Measurements from ENCODE around the gene SLC38A6. TPM values are rescaled to one million over a fixed set of nuclear protein-coding genes. Genes with fewer than 3 reads are reported as not detected.
"Not testable (repeated sequence)": the region's sequence is repeated elsewhere in the genome, so short reads cannot be mapped to it uniquely, and the experiment has no call there.

SLC38A6 gene
- total and polyA plus RNA-seq, 3 experiments from 2014 or later, result 4.1 to 7.4 (median 5.8) TPM

DNA sequence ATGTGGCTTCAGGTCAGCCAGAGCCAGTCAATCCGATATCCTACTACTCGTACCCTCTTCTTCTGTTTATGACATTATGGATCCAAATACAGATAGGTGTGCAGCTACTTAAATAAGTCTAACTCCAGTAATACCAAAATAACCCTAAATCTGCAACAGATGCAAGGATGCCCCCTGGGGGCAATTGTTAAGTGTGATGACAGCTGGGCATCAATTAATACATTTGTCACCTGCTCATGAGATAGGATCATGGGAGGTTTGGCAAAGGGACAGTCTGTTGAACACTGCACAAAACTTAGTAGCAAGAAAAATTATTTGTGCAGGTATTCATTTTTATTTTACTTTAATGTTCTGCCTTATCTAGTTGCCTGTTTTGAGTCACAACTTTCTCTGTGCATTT, 83.2 kb downstream of the SLC38A6 start:
- Mint-ChIP-seq H3K27ac (no peak overlapping the region), H3K9me3 (peaks cover 0 to 7% (median 4%) of the 10 kb centered on the region in 5 donors), H3K4me3 (no peak overlapping the region), H3K36me3 (peaks cover 10 to 20% (median 17%) of the 10 kb centered on the region in 3 donors), H3K27me3 (peaks cover 0 to 2% of the 10 kb centered on the region in 2 donors), H3K4me1 (no peaks in the 10 kb centered on the region)
- CTCF ChIA-PET, result no interaction called here
- POLR2A ChIA-PET, result no interaction called here
- no peak for DNase-seq
- no peak overlapping the region for H3K27ac ChIP-seq (ENCODE audit: low read depth, low read length)
- no peak overlapping the region for H3K4me3 ChIP-seq (ENCODE audit: low read length)
- no peaks in the 10 kb centered on the region for H3K36me3 ChIP-seq (ENCODE audit: insufficient read depth, low read length)
- no peaks in the 10 kb centered on the region for H3K4me1 ChIP-seq (ENCODE audit: insufficient read depth, low read length)
- no peaks in the 10 kb centered on the region for H3K9me3 ChIP-seq (ENCODE audit: low read length)
- H3K27me3 ChIP-seq (ENCODE audit: insufficient read depth, low read length, poor library complexity, severe bottlenecking), result no peaks in the 10 kb centered on the region

- H3K9me3 ChIP-seq (ENCODE audit: low read length), result no peaks in the 10 kb centered on the region
- no peak for DNase-seq
- Mint-ChIP-seq H3K36me3 (peaks cover 10 to 23% (median 22%) of the 10 kb centered on the region in 3 donors), H3K9me3 (peaks cover 0 to 7% (median 4%) of the 10 kb centered on the region in 5 donors), H3K4me1 (no peaks in the 10 kb centered on the region), H3K4me3 (no peak overlapping the region), H3K27me3 (peaks cover 0 to 2% of the 10 kb centered on the region in 2 donors), H3K27ac (no peak overlapping the region)
- H3K4me1 ChIP-seq (ENCODE audit: insufficient read depth, low read length), result no peaks in the 10 kb centered on the region
- H3K36me3 ChIP-seq (ENCODE audit: insufficient read depth, low read length), result no peaks in the 10 kb centered on the region
- POLR2A ChIA-PET, result no interaction called here
- H3K27me3 ChIP-seq (ENCODE audit: insufficient read depth, low read length, poor library complexity, severe bottlenecking), result no peaks in the 10 kb centered on the region
- CTCF ChIA-PET, result no interaction called here
- no peak overlapping the region for H3K27ac ChIP-seq (ENCODE audit: low read depth, low read length)
- H3K4me3 ChIP-seq (ENCODE audit: low read length), result no peak overlapping the region
Measured at GRCh38 chr14:61064856-61065255, 83.8 kb downstream of the SLC38A6 start.

DNA sequence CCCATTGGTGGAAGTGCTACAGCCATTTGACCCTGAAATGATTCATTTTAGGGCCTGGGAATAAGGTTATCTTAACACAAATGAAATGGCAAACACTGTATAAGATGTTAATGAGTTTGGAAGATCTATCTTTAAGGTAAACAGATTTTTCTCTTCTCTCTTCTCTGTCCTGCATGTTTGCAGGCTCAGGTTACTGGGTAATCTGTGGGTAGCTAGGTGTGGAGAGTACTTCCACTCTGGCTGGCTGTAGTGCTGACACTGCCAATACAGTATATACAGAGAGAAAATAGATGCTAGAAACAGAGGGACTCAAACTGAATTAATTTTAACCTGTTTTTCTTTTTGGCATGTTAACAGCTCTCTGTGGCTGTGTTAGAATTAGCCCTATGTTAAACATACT, 84.6 kb downstream of the SLC38A6 start:
- POLR2A ChIA-PET, result no interaction called here
- H3K9me3 Mint-ChIP-seq, result peaks cover 0 to 7% (median 4%) of the 10 kb centered on the region in 5 donors
- H3K36me3 ChIP-seq (ENCODE audit: insufficient read depth, low read length), result no peaks in the 10 kb centered on the region
- H3K36me3 Mint-ChIP-seq, result peaks cover 10 to 26% (median 23%) of the 10 kb centered on the region in 3 donors
- no peak overlapping the region for H3K4me3 Mint-ChIP-seq
- H3K4me1 Mint-ChIP-seq, result no peaks in the 10 kb centered on the region
- H3K9me3 ChIP-seq (ENCODE audit: low read length), result no peaks in the 10 kb centered on the region
- H3K27ac Mint-ChIP-seq, result no peak overlapping the region
- H3K27ac ChIP-seq (ENCODE audit: low read depth, low read length), result no peak overlapping the region
- no peaks in the 10 kb centered on the region for H3K27me3 ChIP-seq (ENCODE audit: insufficient read depth, low read length, poor library complexity, severe bottlenecking)
- no peak overlapping the region for H3K4me3 ChIP-seq (ENCODE audit: low read length)
- no peaks in the 10 kb centered on the region for H3K4me1 ChIP-seq (ENCODE audit: insufficient read depth, low read length)
- no peak for DNase-seq
- H3K27me3 Mint-ChIP-seq, result peaks cover 0 to 2% of the 10 kb centered on the region in 2 donors
- CTCF ChIA-PET, result no interaction called here

- H3K9me3 Mint-ChIP-seq; CTCF ChIA-PET; H3K36me3 ChIP-seq (ENCODE audit: insufficient read depth, low read length); H3K27me3 Mint-ChIP-seq; H3K27ac Mint-ChIP-seq; H3K27me3 ChIP-seq (ENCODE audit: insufficient read depth, low read length, poor library complexity, severe bottlenecking); H3K4me1 ChIP-seq (ENCODE audit: insufficient read depth, low read length); H3K27ac ChIP-seq (ENCODE audit: low read depth, low read length); H3K9me3 ChIP-seq (ENCODE audit: low read length); H3K4me3 Mint-ChIP-seq; POLR2A ChIA-PET; DNase-seq; H3K4me3 ChIP-seq (ENCODE audit: low read length); H3K4me1 Mint-ChIP-seq: not testable (repeated sequence)
- H3K36me3 Mint-ChIP-seq, result peaks cover 0 to 30% (median 20%) of the 10 kb centered on the region in 3 donors
Measured at GRCh38 chr14:61072442-61072841, 91.4 kb downstream of the SLC38A6 start.

- H3K9me3 ChIP-seq (ENCODE audit: low read length), result no peaks in the 10 kb centered on the region
- H3K27me3 ChIP-seq (ENCODE audit: insufficient read depth, low read length, poor library complexity, severe bottlenecking), result no peaks in the 10 kb centered on the region
- ChIA-PET CTCF (no interaction called here), POLR2A (no interaction called here)
- Mint-ChIP-seq H3K4me1 (no peaks in the 10 kb centered on the region), H3K27ac (no peak overlapping the region), H3K27me3 (no peaks in the 10 kb centered on the region), H3K9me3 (peaks cover 0 to under 1% (median 0%) of the 10 kb centered on the region in 5 donors), H3K36me3 (peaks cover 4 to 20% (median 17%) of the 10 kb centered on the region in 3 donors), H3K4me3 (no peak overlapping the region)
- H3K27ac ChIP-seq (ENCODE audit: low read depth, low read length), result no peak overlapping the region
- no peak for DNase-seq
- H3K4me3 ChIP-seq (ENCODE audit: low read length), result no peak overlapping the region
- no peaks in the 10 kb centered on the region for H3K36me3 ChIP-seq (ENCODE audit: insufficient read depth, low read length)
- no peaks in the 10 kb centered on the region for H3K4me1 ChIP-seq (ENCODE audit: insufficient read depth, low read length)
Measured at GRCh38 chr14:61074852-61075251, 93.8 kb downstream of the SLC38A6 start.

DNA sequence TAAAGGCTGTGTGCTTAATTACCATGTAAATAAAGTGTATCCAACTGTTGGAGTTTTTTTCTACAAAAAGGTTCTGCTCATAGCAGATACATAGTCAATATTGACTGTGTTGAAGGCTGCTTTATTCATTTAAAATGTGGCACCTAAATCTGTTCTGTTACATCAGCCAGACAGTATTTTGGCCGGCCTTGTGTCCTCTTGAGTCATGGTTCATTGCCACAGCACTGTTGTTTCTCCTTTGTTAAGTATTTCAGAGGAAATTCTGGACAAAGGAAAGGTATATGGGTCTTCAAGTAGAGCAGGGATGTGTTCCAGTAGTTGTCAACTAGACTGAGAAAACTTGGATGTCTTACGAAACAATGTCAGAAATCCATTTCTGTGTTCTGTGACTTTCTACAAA, 95.5 kb downstream of the SLC38A6 start:
- ChIA-PET CTCF (no interaction called here), POLR2A (no interaction called here)
- H3K27me3 ChIP-seq (ENCODE audit: insufficient read depth, low read length, poor library complexity, severe bottlenecking), result no peaks in the 10 kb centered on the region
- no peak overlapping the region for H3K27ac ChIP-seq (ENCODE audit: low read depth, low read length)
- DNase-seq, result no peak
- H3K4me3 ChIP-seq (ENCODE audit: low read length), result no peak overlapping the region
- no peaks in the 10 kb centered on the region for H3K9me3 ChIP-seq (ENCODE audit: low read length)
- no peaks in the 10 kb centered on the region for H3K36me3 ChIP-seq (ENCODE audit: insufficient read depth, low read length)
- Mint-ChIP-seq H3K9me3 (no peaks in the 10 kb centered on the region), H3K4me1 (no peaks in the 10 kb centered on the region), H3K4me3 (no peak overlapping the region), H3K27me3 (no peaks in the 10 kb centered on the region), H3K36me3 (peaks cover 7 to 24% (median 21%) of the 10 kb centered on the region in 3 donors), H3K27ac (no peak overlapping the region)
- no peaks in the 10 kb centered on the region for H3K4me1 ChIP-seq (ENCODE audit: insufficient read depth, low read length)

DNA sequence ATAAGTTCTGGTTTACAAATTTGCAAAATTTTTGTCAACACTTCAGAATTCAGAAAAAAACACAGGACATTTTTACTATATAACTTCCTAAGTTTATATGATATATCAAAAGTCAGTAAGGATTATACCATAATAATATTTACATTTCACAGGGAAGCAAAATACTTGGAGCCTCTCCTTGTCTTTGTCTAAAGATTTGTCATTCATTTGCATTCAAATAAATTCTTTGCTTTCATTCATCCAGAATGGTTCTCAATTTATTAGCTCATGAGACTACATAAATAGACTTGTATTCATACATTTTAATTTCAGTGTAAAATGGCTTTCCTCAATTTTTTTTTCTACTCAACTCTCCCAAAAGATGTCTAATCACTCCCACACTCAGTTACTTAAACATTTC, 96.4 kb downstream of the SLC38A6 start:
- H3K4me3 Mint-ChIP-seq, result no peak overlapping the region
- ChIA-PET POLR2A (no interaction called here), CTCF (no interaction called here)
- H3K4me1 Mint-ChIP-seq, result no peaks in the 10 kb centered on the region
- Histone ChIP-seq H3K36me3 (ENCODE audit: insufficient read depth, low read length) (no peaks in the 10 kb centered on the region), H3K4me1 (ENCODE audit: insufficient read depth, low read length) (no peaks in the 10 kb centered on the region), H3K27me3 (ENCODE audit: insufficient read depth, low read length, poor library complexity, severe bottlenecking) (no peaks in the 10 kb centered on the region), H3K4me3 (ENCODE audit: low read length) (no peak overlapping the region), H3K9me3 (ENCODE audit: low read length) (no peaks in the 10 kb centered on the region), H3K27ac (ENCODE audit: low read depth, low read length) (no peak overlapping the region)
- DNase-seq, result no peak
- no peaks in the 10 kb centered on the region for H3K9me3 Mint-ChIP-seq
- peaks cover 7 to 22% (median 20%) of the 10 kb centered on the region in 3 donors for H3K36me3 Mint-ChIP-seq
- no peak overlapping the region for H3K27ac Mint-ChIP-seq
- no peaks in the 10 kb centered on the region for H3K27me3 Mint-ChIP-seq

DNA sequence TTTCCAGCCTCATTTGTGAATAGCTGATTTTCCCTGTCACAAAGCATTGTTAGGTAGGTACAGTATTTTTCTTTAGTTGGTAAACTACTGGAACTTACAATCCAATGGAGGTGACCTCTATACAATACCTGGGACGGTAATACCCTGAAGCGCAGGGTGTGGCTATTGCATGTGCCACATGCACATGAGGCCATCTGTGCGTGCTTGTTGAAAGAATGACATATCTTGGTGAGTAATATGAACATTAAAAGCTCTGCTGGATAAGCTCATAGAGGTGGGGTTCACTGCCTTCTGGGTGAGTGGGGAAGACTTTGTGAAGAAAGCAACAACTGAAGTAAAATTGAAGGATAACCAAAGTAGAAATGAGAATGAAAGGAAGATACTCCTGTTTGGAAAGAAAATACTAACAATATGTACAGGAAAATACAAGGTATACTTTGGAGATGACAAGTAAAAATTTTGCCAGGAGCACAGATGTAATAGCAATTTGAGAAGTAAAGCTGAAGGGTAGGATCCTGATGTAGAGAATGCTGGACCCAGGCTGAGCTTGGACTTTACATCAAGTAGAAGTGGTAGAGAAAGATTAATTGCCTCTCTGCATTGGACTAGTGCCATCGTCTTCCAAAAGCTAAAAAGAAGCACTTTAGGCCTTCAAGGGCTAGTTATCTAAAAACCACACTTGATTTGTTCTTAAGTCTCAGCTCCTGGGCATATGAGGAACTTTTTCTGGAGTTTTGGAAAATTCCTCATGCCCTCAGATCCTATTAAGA, 97.1 kb downstream of the SLC38A6 start:
- Histone ChIP-seq H3K9me3 (ENCODE audit: low read length) (no peaks in the 10 kb centered on the region), H3K27ac (ENCODE audit: low read depth, low read length) (no peak overlapping the region), H3K36me3 (ENCODE audit: insufficient read depth, low read length) (no peaks in the 10 kb centered on the region), H3K4me1 (ENCODE audit: insufficient read depth, low read length) (no peaks in the 10 kb centered on the region), H3K4me3 (ENCODE audit: low read length) (no peak overlapping the region), H3K27me3 (ENCODE audit: insufficient read depth, low read length, poor library complexity, severe bottlenecking) (no peaks in the 10 kb centered on the region)
- H3K9me3 Mint-ChIP-seq, result no peaks in the 10 kb centered on the region
- no peak overlapping the region for H3K27ac Mint-ChIP-seq
- no peak for DNase-seq
- H3K4me3 Mint-ChIP-seq, result no peak overlapping the region
- peaks cover 7 to 21% (median 17%) of the 10 kb centered on the region in 3 donors for H3K36me3 Mint-ChIP-seq
- ChIA-PET POLR2A (interaction anchor here (0.7 kb wide), 1 partner anchor 894 kb away, joined by 3 read pairs; no protein-coding TSS in a partner anchor), CTCF (no interaction called here)
- no peaks in the 10 kb centered on the region for H3K4me1 Mint-ChIP-seq
- H3K27me3 Mint-ChIP-seq, result no peaks in the 10 kb centered on the region
